ENCODE data around the gene RNF43. TPM values are rescaled to one million over a fixed set of nuclear protein-coding genes. Genes with fewer than 3 reads are reported as not detected.

RNF43 gene
- total RNA-seq, 6 donors from 2014 or later, result 8.5 to 22.0 (median 13.0) TPM

GRCh38 chr17:58436805-58437239 lies 19.5 kb upstream of the RNF43 start:
- no peaks in the 10 kb centered on the region for H3K4me1 ChIP-seq
- DNase-seq (no peak), ATAC-seq (ENCODE audit: low FRiP score in 2 of 2) (no peak)
- TF ChIP-seq POLR2A (IDR thresholded peaks at IDR 0.05) (no peak), CTCF (IDR thresholded peaks at IDR 0.05) (no peak), POLR2AphosphoS5 (IDR thresholded peaks at IDR 0.05) (no peak), EP300 (IDR thresholded peaks at IDR 0.05) (no peak)
- H3K27ac ChIP-seq, result no peak overlapping the region
- no peak overlapping the region for H3K4me3 ChIP-seq
- no peaks in the 10 kb centered on the region for H3K36me3 ChIP-seq
- H3K9me3 ChIP-seq, result no peaks in the 10 kb centered on the region
- no peaks in the 10 kb centered on the region for H3K27me3 ChIP-seq
- WGBS, 2 donors, result 66 to 84% methylated on average over 5 of the region's 5 CpGs

GRCh38 chr17:58436245-58436644 lies 18.9 kb upstream of the RNF43 start:
- no peaks in the 10 kb centered on the region for H3K36me3 ChIP-seq
- DNase-seq, result no peak

GRCh38 chr17:58432806-58433573 lies 15.7 kb upstream of the RNF43 start:
- 80 to 84% methylated on average over 7 of the region's 7 CpGs for WGBS, 2 donors
- TF ChIP-seq CTCF (IDR thresholded peaks at IDR 0.05) (no peak), EP300 (IDR thresholded peaks at IDR 0.05) (no peak), POLR2A (IDR thresholded peaks at IDR 0.05) (no peak), POLR2AphosphoS5 (IDR thresholded peaks at IDR 0.05) (no peak)
- Histone ChIP-seq H3K9me3 (no peaks in the 10 kb centered on the region), H3K4me3 (no peak overlapping the region), H3K27me3 (no peaks in the 10 kb centered on the region), H3K4me1 (no peaks in the 10 kb centered on the region), H3K36me3 (no peaks in the 10 kb centered on the region), H3K27ac (no peak overlapping the region)
- ATAC-seq (ENCODE audit: low FRiP score in 2 of 2), result no peak
- no peak for DNase-seq

More at GRCh38 chr17:58436245-58436644, 18.9 kb upstream of the RNF43 start:
- Histone ChIP-seq H3K9me3 (no peaks in the 10 kb centered on the region), H3K27me3 (no peaks in the 10 kb centered on the region), H3K27ac (no peak overlapping the region), H3K4me3 (no peak overlapping the region), H3K4me1 (no peaks in the 10 kb centered on the region)
- TF ChIP-seq CTCF (IDR thresholded peaks at IDR 0.05), result no peak
- ATAC-seq (ENCODE audit: low FRiP score in 2 of 2), result no peak

- no peak for DNase-seq
- Histone ChIP-seq H3K36me3 (no peaks in the 10 kb centered on the region), H3K4me1 (no peaks in the 10 kb centered on the region), H3K27ac (no peak overlapping the region), H3K9me3 (no peaks in the 10 kb centered on the region), H3K4me3 (no peak overlapping the region), H3K27me3 (no peaks in the 10 kb centered on the region)
- ATAC-seq (ENCODE audit: low FRiP score in 2 of 2), result no peak
- 86 to 87% methylated on average over 3 of the region's 3 CpGs for WGBS, 2 donors
- no peak for TF ChIP-seq CTCF (IDR thresholded peaks at IDR 0.05)
- no peak for TF ChIP-seq POLR2AphosphoS5 (IDR thresholded peaks at IDR 0.05)
- TF ChIP-seq POLR2A (IDR thresholded peaks at IDR 0.05), result no peak
- TF ChIP-seq EP300 (IDR thresholded peaks at IDR 0.05), result no peak
These were observed 10.5 kb upstream of the RNF43 start for GRCh38 chr17:58427807-58428206.

- Histone ChIP-seq H3K4me1 (peaks cover 0 to 8% (median 4%) of the 10 kb centered on the region in 4 donors), H3K9me3 (no peaks in the 10 kb centered on the region), H3K4me3 (no peak overlapping the region), H3K36me3 (no peaks in the 10 kb centered on the region), H3K27ac (no peak overlapping the region), H3K27me3 (no peaks in the 10 kb centered on the region)
- TF ChIP-seq CTCF (IDR thresholded peaks at IDR 0.05) (no peak), EP300 (IDR thresholded peaks at IDR 0.05) (no peak), POLR2A (IDR thresholded peaks at IDR 0.05) (no peak), POLR2AphosphoS5 (IDR thresholded peaks at IDR 0.05) (no peak)
- no peak for DNase-seq
- 63 to 64% methylated on average over 1 of the region's 1 CpG for WGBS, 2 donors
- no peak for ATAC-seq (ENCODE audit: low FRiP score in 2 of 2)
These were observed 4.4 kb upstream of the RNF43 start for GRCh38 chr17:58421711-58422110.

All from upper lobe of left lung (tissue), 6 donors.